H1 (cell line): Measurements from ENCODE around the gene B9D1. TPM values are rescaled to one million over a fixed set of nuclear protein-coding genes. Genes with fewer than 3 reads are reported as not detected.

Experiments
- CTCF ChIA-PET: fragments of 300-600 bp; sonication (Branson Sonifier 250); formaldehyde crosslinking; loops from one replicate; lab custom pipeline; 2021; ENCODE audit not compliant: partially characterized antibody; lab: Charles Lee
- POLR2A ChIA-PET: fragments of 300-600 bp; sonication (Branson Sonifier 250); formaldehyde crosslinking; loops from one replicate; lab custom pipeline; 2021; ENCODE audit warnings: inconsistent platforms; ENCODE audit not compliant: partially characterized antibody; lab: Charles Lee
- DNase-seq, 2 experiments: peaks; one replicate each; pipeline versions ENCODE4 v3.0.0 to v3.0.0-alpha.2; 2010 to 2022; ENCODE audit warnings: low spot score in 2 of 2, low read depth in 1 of 2, mixed read lengths in 1 of 2
- FAIRE-seq: peaks from 2 replicates; lab custom pipeline; 2011; peaks lifted over from hg19 to GRCh38; lab: Jason Lieb, UNC
- H2AFZ ChIP-seq: 2 replicates; pipeline ENCODE4 v1.8.1; 2012; ENCODE audit warnings: low read length, inconsistent platforms
- H2AK5ac ChIP-seq: 2 replicates; pipeline ENCODE4 v1.6.1; 2013; ENCODE audit warnings: low read depth, low read length
- H2BK120ac ChIP-seq: replicated peaks from 2 replicates; pipeline ENCODE3; 2013; ENCODE audit warnings: low read depth, low read length, inconsistent platforms
- H2BK12ac ChIP-seq: 2 replicates; pipeline ENCODE4 v1.6.1; 2013; ENCODE audit warnings: low read depth, low read length
- H2BK15ac ChIP-seq: 2 replicates; pipeline ENCODE4 v1.6.1; 2013; ENCODE audit warnings: low read length
- H2BK20ac ChIP-seq: 2 replicates; pipeline ENCODE4 v1.6.1; 2013; ENCODE audit warnings: low read length
- H2BK5ac ChIP-seq: 2 replicates; pipeline ENCODE4 v1.6.1; 2013; ENCODE audit warnings: low read depth, low read length
- H3K14ac ChIP-seq: 2 replicates; pipeline ENCODE4 v1.6.1; 2013; ENCODE audit warnings: inconsistent platforms; ENCODE audit not compliant: insufficient read length
- H3K18ac ChIP-seq: 2 replicates; pipeline ENCODE4 v1.6.1; 2013; ENCODE audit warnings: low read length; ENCODE audit errors: extremely low read depth
- H3K23ac ChIP-seq: 2 replicates; pipeline ENCODE4 v1.6.1; 2013; ENCODE audit warnings: inconsistent platforms; ENCODE audit not compliant: insufficient read length
- H3K23me2 ChIP-seq: 2 replicates; pipeline ENCODE4 v1.6.1; 2013; ENCODE audit warnings: low read depth, low read length
- H3K27ac ChIP-seq: 2 replicates; pipeline ENCODE4 v1.6.1; 2011; ENCODE audit warnings: low read depth, low read length, inconsistent platforms
- H3K27me3 ChIP-seq, 4 experiments: replicated peaks in 1 of 4; 1 replicate in 1 of 4; 2 replicates in 3 of 4; pipeline versions ENCODE4 v1.6.1 to v1.8.1; 2011 to 2013; ENCODE audit warnings: low read length in 3 of 4, mild to moderate bottlenecking in 3 of 4, inconsistent platforms in 2 of 4, mixed read lengths in 2 of 4, moderate library complexity in 1 of 4; ENCODE audit not compliant: control insufficient read depth in 3 of 4, insufficient read depth in 3 of 4; ENCODE audit errors: extremely low read depth in 1 of 4
- H3K36me3 ChIP-seq, 4 experiments: 2 replicates each; pipeline versions ENCODE4 v1.6.1 to v1.8.1; 2011 to 2013; ENCODE audit warnings: mild to moderate bottlenecking in 4 of 4, low read length in 3 of 4, moderate library complexity in 2 of 4, control low read depth in 1 of 4, inconsistent platforms in 1 of 4; ENCODE audit not compliant: insufficient read depth in 4 of 4, control insufficient read depth in 2 of 4
- H3K4ac ChIP-seq: replicated peaks from 2 replicates; pipeline ENCODE3; 2013; ENCODE audit warnings: low read length, low read depth, mixed read lengths, inconsistent platforms; ENCODE audit not compliant: insufficient read length
- H3K4me1 ChIP-seq, 4 experiments: replicated peaks in 1 of 4; 1 replicate in 1 of 4; 2 replicates in 3 of 4; pipeline versions ENCODE4 v1.6.1 to v1.8.1; 2011 to 2013; ENCODE audit warnings: low read length in 3 of 4, inconsistent platforms in 2 of 4, mixed read lengths in 1 of 4; ENCODE audit not compliant: insufficient read depth in 4 of 4, control insufficient read depth in 3 of 4
- H3K4me2 ChIP-seq, 2 experiments: 2 replicates each; pipeline versions ENCODE4 v1.6.1 to v1.8.1; 2011 to 2013; ENCODE audit warnings: low read depth in 2 of 2, low read length in 2 of 2, control low read depth in 1 of 2, inconsistent platforms in 1 of 2, mild to moderate bottlenecking in 1 of 2; ENCODE audit not compliant: insufficient read depth in 1 of 2
- H3K4me3 ChIP-seq, 4 experiments: fragments of 200-600, 300-600 bp in 1 of 4; sonication (generic), shearing (Covaris generic), sonication (Bioruptor Twin) in 1 of 4; 2 replicates each; pipeline versions ENCODE4 v1.5.1 to v1.8.1; 2011 to 2016; ENCODE audit warnings: low read length in 4 of 4, low read depth in 3 of 4, control low read depth in 2 of 4, inconsistent platforms in 2 of 4, mild to moderate bottlenecking in 2 of 4, mixed read lengths in 1 of 4, moderate library complexity in 1 of 4; ENCODE audit not compliant: insufficient read depth in 2 of 4; ENCODE audit errors: extremely low read depth in 1 of 4
- H3K56ac ChIP-seq: replicated peaks from 2 replicates; pipeline ENCODE3; 2013; ENCODE audit warnings: low read depth, mild to moderate bottlenecking, mixed read lengths, low read length, inconsistent platforms; ENCODE audit not compliant: insufficient read length
- H3K79me1 ChIP-seq: 2 replicates; pipeline ENCODE4 v1.6.1; 2013; ENCODE audit warnings: low read depth, low read length, control low read depth
- H3K79me2 ChIP-seq, 2 experiments: 2 replicates each; pipeline versions ENCODE4 v1.6.1 to v1.8.1; 2012 to 2013; ENCODE audit warnings: low read length in 2 of 2, mild to moderate bottlenecking in 2 of 2, inconsistent platforms in 1 of 2; ENCODE audit not compliant: insufficient read depth in 2 of 2, control insufficient read depth in 1 of 2
- H3K9ac ChIP-seq, 4 experiments: replicated peaks in 1 of 4; 1 replicate in 1 of 4; 2 replicates in 3 of 4; pipeline versions ENCODE4 v1.6.1 to v1.8.1; 2011 to 2013; ENCODE audit warnings: low read depth in 3 of 4, low read length in 3 of 4, control low read depth in 2 of 4, mild to moderate bottlenecking in 2 of 4, moderate library complexity in 2 of 4, inconsistent platforms in 1 of 4; ENCODE audit errors: extremely low read depth in 1 of 4
- H3K9me3 ChIP-seq, 2 experiments: 2 replicates each; pipeline versions ENCODE4 v1.6.1 to v1.8.1; 2012 to 2013; ENCODE audit warnings: mild to moderate bottlenecking in 2 of 2, moderate library complexity in 2 of 2, control low read depth in 1 of 2, inconsistent platforms in 1 of 2, low read depth in 1 of 2, low read length in 1 of 2, mixed read lengths in 1 of 2; ENCODE audit not compliant: insufficient read depth in 2 of 2
- H4K20me1 ChIP-seq, 2 experiments: replicated peaks in 1 of 2; 2 replicates each; pipeline versions ENCODE3 to v1.8.1; 2011 to 2013; ENCODE audit warnings: inconsistent platforms in 2 of 2, low read length in 2 of 2, mild to moderate bottlenecking in 1 of 2; ENCODE audit not compliant: insufficient read depth in 2 of 2, control insufficient read depth in 1 of 2
- H4K5ac ChIP-seq: 2 replicates; pipeline ENCODE4 v1.6.1; 2013; ENCODE audit warnings: low read length, low read depth, mixed read lengths, inconsistent platforms; ENCODE audit not compliant: insufficient read length
- H4K8ac ChIP-seq: 2 replicates; pipeline ENCODE4 v1.8.0; 2013; ENCODE audit warnings: mild to moderate bottlenecking, moderate library complexity, low read length, inconsistent platforms; ENCODE audit not compliant: insufficient read depth; ENCODE audit errors: extremely low read depth
- H4K91ac ChIP-seq: replicated peaks from 2 replicates; pipeline ENCODE3; 2013; ENCODE audit warnings: low read length, mixed read lengths, inconsistent platforms; ENCODE audit not compliant: insufficient read length
- CBX5 ChIP-seq: fragments of 300-800, 300-1000 bp; sonication (generic); IDR thresholded peaks from 2 replicates; pipeline ENCODE4 v1.7.1; 2016; ENCODE audit warnings: antibody characterized with exemption, low read length, low read depth
- EGR1 ChIP-seq: IDR thresholded peaks from 2 replicates; pipeline ENCODE4 v1.6.1; 2011; ENCODE audit warnings: low read depth, low read length, borderline replicate concordance
- KDM1A ChIP-seq: fragments of 200-600, 300-600 bp; sonication (generic); IDR thresholded peaks from 2 replicates; pipeline ENCODE4 v1.7.1; 2016; ENCODE audit warnings: mild to moderate bottlenecking, low read length, borderline replicate concordance
- KDM4A ChIP-seq: IDR thresholded peaks from one replicate; pipeline ENCODE4 v1.7.1; 2012; ENCODE audit warnings: low read depth, mild to moderate bottlenecking, moderate library complexity, low read length, inconsistent platforms; ENCODE audit not compliant: severe bottlenecking
- RNF2 ChIP-seq: fragments of 200-900, 300-1000 bp; sonication (generic); IDR thresholded peaks from 2 replicates; pipeline ENCODE4 v1.7.1; 2016; ENCODE audit warnings: borderline replicate concordance, low read depth, mild to moderate bottlenecking, antibody characterized with exemption, low read length; ENCODE audit not compliant: poor library complexity, severe bottlenecking; ENCODE audit errors: missing control alignments
- TEAD4 ChIP-seq: IDR thresholded peaks from 2 replicates; pipeline ENCODE4 v1.6.1; 2012; ENCODE audit warnings: low read depth, low read length, inconsistent platforms, mixed read lengths
- WGBS, 2 experiments: shearing (Covaris generic) in 1 of 2; methylation state at CpG; one replicate each; pipeline versions ENCODE4 v1.1.6 to v1.1.7; 2013 to 2015; ENCODE audit warnings: low lambda C conversion rate in 2 of 2, mixed read lengths in 2 of 2, inconsistent platforms in 1 of 2, low coverage in 1 of 2, missing lambda C conversion rate in 1 of 2; ENCODE audit not compliant: insufficient replicate concordance in 2 of 2, insufficient coverage in 1 of 2, insufficient read length in 1 of 2; ENCODE audit errors: extremely low coverage in 1 of 2, missing lambda C conversion rate in 1 of 2; 5-methylcytosine and 5-hydroxymethylcytosine counted together
- polyA plus RNA-seq, 7 experiments: library from polyadenylated mRNA; depleted of rRNA in 3 of 7; stranded (reverse) in 5 of 7; unstranded in 2 of 7; fragments of >200 nt in 5 of 7; fragments of 200-250 nt in 2 of 7; gene quantifications; 1 replicate in 5 of 7; 2 replicates in 1 of 7; 4 replicates in 1 of 7; pipeline versions ENCODE4 v1.2.1 to v1.2.3, GENCODE V29; 2011 to 2013; ENCODE audit warnings: missing spikeins in 2 of 7, mixed read lengths in 2 of 7
- total RNA-seq: library from RNA; stranded (reverse); fragmentation: NEBNext Ultra II Directional; extraction: Animal tissue kit (Norgen Biotek cat#: 25700); gene quantifications from 2 replicates; pipeline ENCODE4 v1.2.1, GENCODE V29; 2021

B9D1 gene
- total and polyA plus RNA-seq, 2 of the 8 experiments (the other 6 are each of a cell fraction or from before 2014, with no cell fraction given): 24.6 to 65.7 TPM

GRCh38 chr17:19405114-19405513, 42.6 kb upstream of the B9D1 start:
- no peak overlapping the region; a peak in 1 of 7 replicates for H3K9ac ChIP-seq
- H3K9me3 ChIP-seq: no peaks in the 10 kb centered on the region
- DNase-seq: no peak
- no peaks in the 10 kb centered on the region for H3K79me2 ChIP-seq
- no peak overlapping the region for H4K8ac ChIP-seq
- H3K4me3 ChIP-seq: no peak overlapping the region
- H2AK5ac ChIP-seq: peak overlapping the region; percentile 85; the same call in 1 of the 2 replicates
- 0 out of 2 replicates have a peak overlapping the region, but pooled peaks have one; percentile 13 for H2BK20ac ChIP-seq
- no peak overlapping the region for H2BK120ac ChIP-seq
- no peak overlapping the region for H3K4me2 ChIP-seq
- no peak for TF ChIP-seq CBX5
- no peak for TF ChIP-seq KDM4A
- TF ChIP-seq RNF2: no peak
- no peak for TF ChIP-seq EGR1
- no peak for TF ChIP-seq TEAD4
- 0 out of 2 replicates have a peak, but pooled peaks have one; percentile 40 for TF ChIP-seq KDM1A
- ChIA-PET POLR2A (no interaction called here), CTCF (interaction anchor here (1.0 kb wide), 1 partner anchor 21 kb away, joined by 3 read pairs; no protein-coding TSS in a partner anchor)
- H3K18ac ChIP-seq: no peak overlapping the region
- no peak overlapping the region for H2AFZ ChIP-seq
- H4K20me1 ChIP-seq: peaks cover 0 to 1% of the 10 kb centered on the region in 2 experiments
- no peak overlapping the region for H3K23ac ChIP-seq
- no peak for FAIRE-seq
- H4K5ac ChIP-seq: no peak overlapping the region
- peak overlapping the region; percentile 65 for H4K91ac ChIP-seq
- no peaks in the 10 kb centered on the region for H3K79me1 ChIP-seq
- no peak overlapping the region for H3K4ac ChIP-seq
- no peak overlapping the region; the same call in 1 of the 2 replicates for H2BK15ac ChIP-seq
- 0 out of 7 replicates have a peak, but pooled peaks cover 0 to under 1% (median 0%) of the 10 kb centered on the region in 4 experiments for H3K27me3 ChIP-seq
- H3K4me1 ChIP-seq: peaks cover 0 to 2% (median 0%) of the 10 kb centered on the region in 4 experiments; a peak in 1 of 7 replicates
- no peak overlapping the region for H2BK5ac ChIP-seq
- H3K14ac ChIP-seq: no peak overlapping the region
- H3K27ac ChIP-seq: no peak overlapping the region
- H3K36me3 ChIP-seq: no peaks in the 10 kb centered on the region
- peaks cover 7% of the 10 kb centered on the region; the same call in 1 of the 2 replicates for H3K23me2 ChIP-seq
- 91% methylated on average over 5 of the region's 5 CpGs; no CpG with 5 or more reads in 1 of the 2 experiments for WGBS, 2 experiments
- H2BK12ac ChIP-seq: peak overlapping the region; percentile 77
- no peak overlapping the region for H3K56ac ChIP-seq
